ENCODE measurements around the gene SGCD.

SGCD gene

GRCh38 chr5:156812959-156813358 is 486.0 kb downstream of the SGCD start:
- DNase-seq: no peak

- no peak for DNase-seq
Measured at GRCh38 chr5:156815988-156816599, 489.1 kb downstream of the SGCD start.

Measured in GDM1 (cell line).